Right renal cortex interstitium (tissue), 3 donors: Measurements from ENCODE around the gene ZNF77. TPM values are rescaled to one million over a fixed set of nuclear protein-coding genes. Genes with fewer than 3 reads are reported as not detected.
"Not testable (repeated sequence)": the region's sequence is repeated elsewhere in the genome, so short reads cannot be mapped to it uniquely, and the experiment has no call there.

Source experiments
- DNase-seq, 3 donors: peaks; one replicate each; pipeline ENCODE4 v3.0.0-alpha.2; 2013; ENCODE audit warnings: low read depth in 3 of 3, low spot score in 2 of 3
- polyA plus RNA-seq, 3 donors: library from polyadenylated mRNA; unstranded; fragments of 120-200 nt; gene quantifications; one replicate each; pipeline ENCODE4 v1.2.1, GENCODE V29; 2013; ENCODE audit not compliant: insufficient read length in 3 of 3

ZNF77 gene
- 1 to 10 TPM; 7.9 to 9.0 (median 8.8) TPM for polyA plus RNA-seq

- DNase-seq: peak; percentile 98 to 99 (median 98)
Observed at GRCh38 chr19:2944775-2945574, at the start of gene ZNF77. ZNF77 (minus strand) TSS chr19:2944971; CDS start chr19:2944840, 131 bp downstream.

GRCh38 chr19:2993579-2993978 is 48.8 kb upstream of the ZNF77 start:
- no peak for DNase-seq

- DNase-seq: no peak
Observed at GRCh38 chr19:2992958-2993357, 48.2 kb upstream of the ZNF77 start.

DNA sequence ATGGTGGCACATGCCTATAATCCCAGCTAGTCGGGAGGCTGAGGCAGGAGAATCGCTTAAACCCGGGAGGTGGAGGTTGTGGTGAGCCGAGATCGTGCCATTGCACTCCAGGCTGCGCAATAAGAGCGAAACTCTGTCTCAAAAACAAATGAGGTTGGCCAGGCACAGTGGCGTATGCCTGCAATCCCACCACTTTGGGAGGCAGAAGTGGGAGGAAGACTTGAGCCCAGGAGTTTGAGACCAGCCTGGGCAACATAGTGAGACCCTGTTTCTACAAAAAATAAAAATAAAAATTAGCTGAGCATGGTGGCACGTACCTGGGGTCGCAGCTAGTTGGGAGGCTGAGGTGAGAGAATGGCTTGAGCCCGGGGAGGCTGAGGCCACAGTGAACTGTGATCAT is 47.6 kb upstream of the ZNF77 start:
- not testable (repeated sequence) for DNase-seq

DNA sequence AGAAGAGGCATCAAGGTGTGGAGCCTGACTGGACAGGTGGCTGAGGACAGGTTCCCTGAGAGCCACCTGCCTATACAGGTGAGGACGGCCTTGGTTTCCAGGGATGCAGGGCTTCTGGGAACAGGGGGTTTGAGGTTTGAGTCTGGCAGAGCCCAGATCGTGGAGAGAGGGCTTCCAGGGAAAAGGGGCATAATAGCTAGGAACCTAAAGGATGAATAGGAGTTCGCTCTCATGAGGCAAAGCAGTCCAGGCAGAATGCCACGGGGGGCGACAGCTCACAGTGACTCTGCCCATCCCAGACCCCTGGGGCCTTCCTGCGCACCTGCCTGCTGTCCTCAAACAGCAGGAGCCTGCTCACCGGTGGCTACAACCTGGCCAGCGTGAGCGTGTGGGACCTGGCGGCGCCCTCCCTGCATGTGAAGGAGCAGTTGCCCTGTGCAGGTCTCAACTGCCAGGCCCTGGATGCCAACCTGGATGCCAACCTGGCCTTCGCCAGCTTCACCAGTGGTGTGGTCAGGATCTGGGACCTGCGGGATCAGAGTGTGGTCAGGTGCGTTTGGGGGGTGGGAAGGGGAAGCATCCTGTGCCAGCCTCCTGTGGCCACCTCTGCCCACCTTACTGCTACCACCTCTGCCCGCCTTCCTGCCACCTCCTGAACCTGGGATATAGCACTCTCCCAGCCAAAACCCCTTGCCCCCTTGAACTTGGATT is 44.6 kb upstream of the ZNF77 start:
- no peak for DNase-seq

- no peak for DNase-seq
Observed at GRCh38 chr19:2988568-2988967, 43.8 kb upstream of the ZNF77 start.

- no peak for DNase-seq
Observed at GRCh38 chr19:2987797-2988196, 43.0 kb upstream of the ZNF77 start.

GRCh38 chr19:2986951-2987524 is 42.3 kb upstream of the ZNF77 start:
- DNase-seq: peak in 1 of 3 donors; percentile 55

- no peak for DNase-seq
Observed at GRCh38 chr19:2984215-2984528, 39.4 kb upstream of the ZNF77 start.

DNA sequence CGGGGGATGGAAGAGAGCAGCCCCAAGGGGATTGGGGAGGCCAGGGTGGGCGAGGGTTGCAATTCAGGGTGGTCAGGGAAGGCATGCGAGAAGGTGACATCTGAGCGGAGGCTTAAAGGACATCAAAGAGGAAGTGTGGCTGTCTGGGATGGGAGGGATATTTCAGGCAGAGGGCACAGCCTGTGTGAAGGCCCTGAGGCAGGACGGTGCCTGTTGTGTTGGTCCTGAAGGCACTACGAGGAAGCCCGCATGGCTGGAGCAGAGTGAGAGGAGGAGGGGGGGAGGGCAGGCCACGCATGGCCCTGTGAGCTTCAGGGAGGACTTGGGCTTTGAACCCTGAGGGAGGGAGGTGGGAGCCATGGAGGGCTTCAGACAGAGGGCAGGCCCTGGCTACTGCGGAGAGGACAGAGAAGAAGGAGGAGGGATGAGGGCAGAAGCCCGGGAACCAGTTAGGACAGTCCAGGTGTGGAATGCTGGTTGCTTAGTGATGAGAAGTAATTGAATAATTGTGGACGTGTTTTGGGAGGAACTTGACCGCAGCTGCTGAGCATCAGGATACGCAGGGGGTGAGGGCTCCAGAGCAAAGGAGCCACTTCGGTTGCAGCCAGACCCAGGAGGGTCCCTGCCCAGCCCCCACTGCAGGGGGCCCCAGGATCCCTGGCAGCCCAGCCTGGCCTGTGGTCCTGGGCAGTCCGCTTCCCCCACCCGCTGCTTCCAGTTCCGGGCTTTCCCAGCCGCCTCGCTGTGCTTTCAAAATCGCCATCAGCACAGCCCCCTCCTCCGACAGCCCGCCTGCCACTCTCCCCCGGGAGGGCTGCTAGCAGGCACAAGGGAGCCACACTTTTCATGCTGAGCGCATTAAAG is 38.8 kb upstream of the ZNF77 start:
- DNase-seq: peak in 1 of 3 donors; percentile 70

GRCh38 chr19:2982983-2983350 is 38.2 kb upstream of the ZNF77 start:
- no peak for DNase-seq

DNA sequence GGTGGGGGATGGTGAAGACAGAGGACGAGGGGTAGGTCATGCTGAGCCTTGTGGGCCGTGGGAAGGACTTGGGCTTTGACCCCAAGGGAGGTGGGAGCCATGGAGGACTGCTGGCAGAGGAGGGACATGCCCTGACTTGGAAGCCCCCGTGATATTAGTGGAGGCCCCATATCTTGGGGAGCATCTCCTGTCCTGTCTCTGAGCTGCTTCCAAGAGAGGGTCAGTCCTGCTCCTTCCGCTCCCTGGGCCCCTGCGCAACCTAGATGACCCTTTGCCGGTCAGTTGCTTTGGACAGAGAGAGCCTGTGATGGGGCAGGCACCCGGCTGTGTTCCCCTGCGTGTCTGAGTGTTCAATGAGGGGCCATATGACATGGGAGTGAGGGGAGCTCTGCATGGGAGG is 37.8 kb upstream of the ZNF77 start:
- DNase-seq: no peak

GRCh38 chr19:2981898-2982297 is 37.1 kb upstream of the ZNF77 start:
- no peak for DNase-seq

DNA sequence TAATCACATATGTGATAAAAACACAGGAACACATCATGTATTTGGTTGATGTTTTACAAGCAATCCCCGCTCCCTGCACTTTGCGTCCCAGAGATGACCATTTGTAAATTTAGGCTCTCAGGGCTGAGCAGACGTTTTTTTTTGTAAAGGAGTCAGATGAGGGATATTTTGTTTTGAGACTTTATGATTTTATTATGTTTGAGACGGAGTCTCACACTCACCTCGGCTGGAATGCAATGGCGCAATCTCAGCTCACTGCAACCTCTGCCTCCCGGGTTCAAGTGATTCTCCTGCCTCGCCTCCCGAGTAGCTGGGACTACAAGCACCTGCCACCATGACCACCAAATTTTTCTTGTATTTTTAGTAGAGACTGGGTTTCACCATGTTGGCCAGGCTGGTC is 34.0 kb upstream of the ZNF77 start:
- no peak for DNase-seq

DNA sequence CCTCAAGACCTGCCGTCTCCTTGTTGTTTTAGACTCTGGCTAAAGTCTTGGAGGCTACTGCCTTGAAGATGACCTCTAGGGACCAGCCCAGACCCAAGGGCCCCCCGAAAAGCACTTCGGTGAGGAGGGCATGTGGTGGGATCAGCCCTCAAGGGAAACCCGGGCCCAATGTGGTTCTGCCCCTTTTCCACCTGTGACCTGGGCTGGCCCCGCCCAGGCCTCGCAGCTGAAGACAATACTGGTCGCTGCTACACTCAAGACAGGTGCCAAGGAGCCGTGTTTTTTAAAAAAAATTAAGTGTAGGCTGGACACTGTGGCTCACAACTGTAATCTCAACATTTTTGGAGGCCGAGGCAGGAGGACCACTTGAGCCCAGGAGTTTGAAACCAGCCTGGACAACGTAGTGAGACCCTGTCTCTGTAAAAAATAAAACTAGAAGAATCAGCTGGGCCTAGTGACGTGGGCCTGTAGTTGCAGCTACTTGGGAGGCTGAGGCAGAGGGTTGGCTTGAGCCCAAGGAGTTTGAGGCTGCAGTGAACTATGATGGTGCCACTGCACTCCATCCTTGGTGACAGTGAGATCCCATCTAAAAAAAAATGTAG is 33.5 kb upstream of the ZNF77 start:
- DNase-seq: no peak

- no peak for DNase-seq
Observed at GRCh38 chr19:2977746-2978138, 33.0 kb upstream of the ZNF77 start.

DNA sequence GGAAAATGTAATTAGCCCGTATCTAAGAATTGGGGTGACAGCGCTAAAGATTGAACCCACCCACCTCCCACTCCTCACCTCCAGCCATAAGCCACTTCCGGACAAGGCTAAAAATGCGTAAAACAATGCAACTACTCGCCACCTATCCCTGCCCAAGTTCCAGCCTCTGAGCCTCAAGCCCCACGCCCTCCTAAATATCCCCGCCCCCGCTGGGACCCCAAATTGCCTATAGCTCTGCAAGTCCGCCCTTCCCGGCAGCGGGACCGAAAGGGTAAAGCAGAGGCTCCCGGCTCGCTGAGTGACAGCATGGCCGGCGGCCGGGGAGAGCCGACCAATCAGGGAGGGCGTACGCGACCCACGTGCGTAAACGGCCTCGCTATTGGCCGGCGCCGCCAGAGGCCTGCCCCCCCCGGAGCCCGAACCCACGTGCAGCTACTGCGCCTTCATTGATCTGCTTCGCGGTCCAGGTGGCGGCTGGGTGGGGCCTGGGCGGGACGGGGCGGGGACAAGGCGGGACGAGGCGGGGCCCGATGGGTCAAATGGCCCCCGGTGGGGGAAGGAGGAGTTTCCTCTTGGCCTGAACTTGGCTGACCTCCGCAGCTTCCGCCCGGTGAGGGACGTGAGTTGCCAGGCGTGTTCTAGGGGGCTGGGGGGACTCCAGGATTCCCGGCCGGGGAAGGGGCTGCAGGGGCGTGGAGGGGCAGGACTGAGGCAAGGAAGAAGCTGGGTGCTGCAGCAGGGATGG is 32.4 kb upstream of the ZNF77 start, which contains the start of gene TLE6:
Gene TLE6, plus strand, starts transcription at position 564 of the 745 bp plus-strand sequence. CDS start 670 bp downstream, outside the sequence.
- peak in 2 of 3 donors; percentile 86 to 87 for DNase-seq

- no peak for DNase-seq
Observed at GRCh38 chr19:2976609-2977000, 31.8 kb upstream of the ZNF77 start.

- DNase-seq: no peak
Observed at GRCh38 chr19:2974342-2975041, 29.7 kb upstream of the ZNF77 start.
